ENCODE measurements around the gene QRFP. TPM values are rescaled to one million over a fixed set of nuclear protein-coding genes. Genes with fewer than 3 reads are reported as not detected.

Gene QRFP
- polyA plus RNA-seq, 1 donor from 2014 or later: not detected

GRCh38 chr9:130917168-130917960 is 20.8 kb upstream of the QRFP start:
- Histone ChIP-seq H2AFZ (ENCODE audit: low read depth, low read length) (no peak overlapping the region), H4K20me1 (ENCODE audit: insufficient read depth) (no peaks in the 10 kb centered on the region), H3K79me2 (replicated peaks; ENCODE audit: insufficient read depth, low read length) (no peaks in the 10 kb centered on the region), H3K9ac (ENCODE audit: low read length) (no peak overlapping the region), H3K27me3 (ENCODE audit: insufficient read depth, low read depth, low read length) (no peaks in the 10 kb centered on the region), H3F3A (ENCODE audit: insufficient read depth, low read length, poor library complexity, severe bottlenecking) (no peaks in the 10 kb centered on the region), H3K4me3 (ENCODE audit: low read length) (no peak overlapping the region), H3K36me3 (ENCODE audit: insufficient read depth, low read length) (no peaks in the 10 kb centered on the region), H3K4me2 (ENCODE audit: low read length) (no peak overlapping the region), H3K27ac (ENCODE audit: low read length) (no peak overlapping the region), H3K9me2 (ENCODE audit: insufficient read depth, low read length) (no peaks in the 10 kb centered on the region), H3K9me3 (ENCODE audit: low read length) (no peaks in the 10 kb centered on the region)
- TF ChIP-seq EZH2 (IDR thresholded peaks at IDR 0.05; ENCODE audit: borderline replicate concordance, insufficient read depth, low read length, poor library complexity, severe bottlenecking): no peak
- TF ChIP-seq MXI1 (conservative IDR thresholded peaks at IDR 0.05; ENCODE audit: poor library complexity, severe bottlenecking): no peak
- no peak for TF ChIP-seq POLR2AphosphoS5 (IDR thresholded peaks at IDR 0.05)
- no peak for TF ChIP-seq EP300 (conservative IDR thresholded peaks at IDR 0.05; ENCODE audit: poor library complexity, severe bottlenecking)
- TF ChIP-seq TAF1 (IDR thresholded peaks at IDR 0.05; ENCODE audit: low read depth): no peak
- TF ChIP-seq CTCF (IDR thresholded peaks at IDR 0.05; ENCODE audit: poor library complexity, severe bottlenecking): no peak
- TF ChIP-seq SMC3 (conservative IDR thresholded peaks at IDR 0.05; ENCODE audit: poor library complexity): no peak
- TF ChIP-seq REST (IDR thresholded peaks at IDR 0.05; ENCODE audit: borderline replicate concordance): no peak
- TF ChIP-seq RAD21 (conservative IDR thresholded peaks at IDR 0.05): no peak

GRCh38 chr9:130915096-130915447 is 18.5 kb upstream of the QRFP start:
- H3K9me3 ChIP-seq (ENCODE audit: low read length): no peaks in the 10 kb centered on the region
- no peak overlapping the region for H3K9ac ChIP-seq (ENCODE audit: low read length)
- no peaks in the 10 kb centered on the region for H3K79me2 ChIP-seq (replicated peaks; ENCODE audit: insufficient read depth, low read length)
- no peak overlapping the region for H3K4me3 ChIP-seq (ENCODE audit: low read length)
- no peaks in the 10 kb centered on the region for H3F3A ChIP-seq (ENCODE audit: insufficient read depth, low read length, poor library complexity, severe bottlenecking)
- no peaks in the 10 kb centered on the region for H3K27me3 ChIP-seq (ENCODE audit: insufficient read depth, low read depth, low read length)
- no peak overlapping the region for H3K27ac ChIP-seq (ENCODE audit: low read length)
- H3K36me3 ChIP-seq (ENCODE audit: insufficient read depth, low read length): no peaks in the 10 kb centered on the region
- TF ChIP-seq CTCF (IDR thresholded peaks at IDR 0.05; ENCODE audit: poor library complexity, severe bottlenecking) (no peak), SMC3 (conservative IDR thresholded peaks at IDR 0.05; ENCODE audit: poor library complexity) (no peak), RAD21 (conservative IDR thresholded peaks at IDR 0.05) (no peak), TAF1 (IDR thresholded peaks at IDR 0.05; ENCODE audit: low read depth) (no peak), EP300 (conservative IDR thresholded peaks at IDR 0.05; ENCODE audit: poor library complexity, severe bottlenecking) (no peak), POLR2AphosphoS5 (IDR thresholded peaks at IDR 0.05) (no peak), MXI1 (conservative IDR thresholded peaks at IDR 0.05; ENCODE audit: poor library complexity, severe bottlenecking) (no peak), REST (IDR thresholded peaks at IDR 0.05; ENCODE audit: borderline replicate concordance) (no peak)
- no peak overlapping the region for H2AFZ ChIP-seq (ENCODE audit: low read depth, low read length)
- no peaks in the 10 kb centered on the region for H4K20me1 ChIP-seq (ENCODE audit: insufficient read depth)
- no peak overlapping the region for H3K4me2 ChIP-seq (ENCODE audit: low read length)
- H3K9me2 ChIP-seq (ENCODE audit: insufficient read depth, low read length): no peaks in the 10 kb centered on the region

Data from neural cell (in vitro differentiated cells).